ENCODE measurements around the gene NHLRC4. TPM values are rescaled to one million over a fixed set of nuclear protein-coding genes. Genes with fewer than 3 reads are reported as not detected.
A peak's percentile ranks its signal among the peaks of the same experiment; 100 is the strongest.

The NHLRC4 gene
- total RNA-seq (2014; rRNA removed; shearing (Covaris generic)) = 0.34 TPM in 1 of 2 replicates, not detected in the other

GRCh38 chr16:566475-567372 lies at the start of gene NHLRC4:
Gene NHLRC4, plus strand, starts transcription at chr16:567005. Its CDS starts 1,043 bp downstream, at chr16:568048.
- DNase-seq (ENCODE audit: low spot score) = no peak

GRCh38 chr16:518858-519257 lies 47.9 kb upstream of the NHLRC4 start:
- no peak for DNase-seq (ENCODE audit: low spot score)

DNA sequence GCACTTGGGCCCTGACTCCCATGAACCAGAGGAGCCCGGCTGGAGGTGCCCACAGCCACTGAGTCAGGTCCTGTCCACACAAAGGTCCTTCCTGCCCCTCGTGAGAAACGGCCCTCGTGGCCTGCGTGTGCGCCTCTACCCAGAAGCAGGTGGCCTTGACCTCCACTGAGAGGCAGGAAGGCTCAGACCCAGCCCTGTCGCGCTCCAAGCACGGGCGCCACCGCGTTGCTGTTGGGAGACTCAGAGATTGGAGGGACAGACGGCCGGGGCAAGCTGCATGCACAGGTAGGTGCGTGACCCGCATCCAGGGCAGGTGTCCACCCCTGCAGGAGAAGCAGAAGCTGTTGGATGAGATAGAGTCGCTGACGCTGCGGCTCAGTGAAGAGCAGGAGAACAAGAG lies 47.4 kb upstream of the NHLRC4 start:
- DNase-seq (ENCODE audit: low spot score) = no peak

GRCh38 chr16:519841-520687 lies 46.7 kb upstream of the NHLRC4 start:
- DNase-seq (ENCODE audit: low spot score) = no peak

- no peak for DNase-seq (ENCODE audit: low spot score)
Measured at GRCh38 chr16:520847-521246, 46.0 kb upstream of the NHLRC4 start.

- DNase-seq (ENCODE audit: low spot score) = no peak
Measured at GRCh38 chr16:521381-522210, 45.2 kb upstream of the NHLRC4 start.

GRCh38 chr16:522320-523096 lies 44.3 kb upstream of the NHLRC4 start:
- no peak for DNase-seq (ENCODE audit: low spot score)

- no peak for DNase-seq (ENCODE audit: low spot score)
Measured at GRCh38 chr16:523097-523741, 43.6 kb upstream of the NHLRC4 start.

- no peak for DNase-seq (ENCODE audit: low spot score)
Measured at GRCh38 chr16:524274-525040, 42.3 kb upstream of the NHLRC4 start.

GRCh38 chr16:525123-525519 lies 41.7 kb upstream of the NHLRC4 start:
- no peak for DNase-seq (ENCODE audit: low spot score)

DNA sequence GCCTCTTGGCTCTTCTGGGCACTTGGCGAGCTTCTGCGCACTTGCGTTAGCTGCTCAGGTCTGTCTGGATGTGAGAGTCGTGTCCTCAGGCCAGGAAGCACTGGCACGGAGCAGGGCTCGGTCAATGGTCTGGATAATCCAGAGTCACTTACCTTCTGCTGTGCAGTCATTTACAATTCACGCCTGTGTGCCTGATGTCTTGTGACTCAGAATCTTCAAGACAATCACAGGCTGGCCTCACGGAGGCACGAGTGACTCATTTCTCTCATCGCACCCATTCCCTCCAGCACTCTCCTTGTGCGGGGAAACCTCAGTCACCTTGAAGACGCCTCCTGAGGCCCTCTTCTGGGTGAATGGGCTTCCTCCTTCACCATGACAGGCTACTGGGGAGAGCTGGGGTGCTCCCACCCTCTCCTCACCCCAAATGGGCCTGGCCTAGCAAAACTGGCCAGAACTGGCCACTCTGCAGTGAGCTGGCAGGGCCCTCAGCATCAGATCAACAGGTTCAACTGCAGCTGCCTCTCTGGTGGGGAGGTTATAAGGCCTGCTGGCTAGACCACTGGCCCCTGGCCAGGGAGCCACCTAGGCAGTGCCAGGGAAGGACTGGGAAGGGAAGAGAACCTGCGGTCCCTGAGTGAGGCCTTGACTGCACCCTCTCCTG lies 41.2 kb upstream of the NHLRC4 start:
- peak; percentile 96 for DNase-seq (ENCODE audit: low spot score)

- peak; percentile 16 for DNase-seq (ENCODE audit: low spot score)
Measured at GRCh38 chr16:526181-527014, 40.4 kb upstream of the NHLRC4 start.

DNA sequence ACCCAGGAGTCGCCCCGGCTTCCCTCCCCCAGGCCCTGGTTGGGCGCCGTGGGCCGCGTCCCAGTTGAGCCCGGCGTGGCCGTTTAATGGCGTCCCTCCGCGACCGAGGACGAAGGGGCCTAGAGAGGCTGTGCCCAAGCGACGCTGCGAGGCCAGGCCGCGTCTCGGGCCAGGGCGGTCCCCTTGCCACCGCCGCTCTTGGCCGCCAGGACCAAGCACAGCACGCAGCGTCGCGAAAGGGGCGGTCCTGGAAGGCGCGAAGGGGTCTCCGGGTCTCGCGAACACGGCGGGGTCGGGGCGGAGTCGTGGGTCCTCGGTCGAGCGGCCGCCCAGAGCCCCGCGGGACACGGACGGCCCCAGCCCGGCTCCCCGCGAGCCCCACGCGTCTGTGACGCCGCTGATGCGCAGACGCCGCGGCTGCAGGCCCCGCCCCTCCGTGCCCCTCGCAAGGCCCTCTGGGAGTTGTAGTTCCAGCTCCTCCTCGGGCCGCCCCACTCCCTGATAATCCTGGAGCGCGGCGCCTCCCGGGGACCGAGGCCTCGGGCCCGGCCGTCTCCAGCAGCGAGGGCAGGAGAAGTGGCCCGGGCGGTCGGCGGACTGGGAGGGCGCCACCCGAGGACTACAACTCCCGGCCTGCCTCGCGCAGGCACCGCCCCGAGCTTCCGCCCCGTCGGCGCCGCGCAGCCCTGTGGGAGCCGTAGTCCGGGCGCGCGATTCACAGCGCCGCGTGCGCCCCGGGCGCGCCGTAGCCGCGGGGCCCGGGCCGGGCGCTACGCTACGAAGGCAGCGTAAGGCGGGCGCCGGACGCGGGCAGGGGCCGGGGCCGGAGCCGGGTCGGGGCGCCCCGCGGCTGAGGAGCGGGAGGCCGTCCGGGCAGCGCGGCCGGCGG lies 39.5 kb upstream of the NHLRC4 start, which contains the start of gene CAPN15:
Gene CAPN15 (plus strand): TSS at position 698 of the 889 bp plus-strand sequence. CDS start 19,127 bp downstream, outside the sequence.
- DNase-seq (ENCODE audit: low spot score) = peak; percentile 71

DNA sequence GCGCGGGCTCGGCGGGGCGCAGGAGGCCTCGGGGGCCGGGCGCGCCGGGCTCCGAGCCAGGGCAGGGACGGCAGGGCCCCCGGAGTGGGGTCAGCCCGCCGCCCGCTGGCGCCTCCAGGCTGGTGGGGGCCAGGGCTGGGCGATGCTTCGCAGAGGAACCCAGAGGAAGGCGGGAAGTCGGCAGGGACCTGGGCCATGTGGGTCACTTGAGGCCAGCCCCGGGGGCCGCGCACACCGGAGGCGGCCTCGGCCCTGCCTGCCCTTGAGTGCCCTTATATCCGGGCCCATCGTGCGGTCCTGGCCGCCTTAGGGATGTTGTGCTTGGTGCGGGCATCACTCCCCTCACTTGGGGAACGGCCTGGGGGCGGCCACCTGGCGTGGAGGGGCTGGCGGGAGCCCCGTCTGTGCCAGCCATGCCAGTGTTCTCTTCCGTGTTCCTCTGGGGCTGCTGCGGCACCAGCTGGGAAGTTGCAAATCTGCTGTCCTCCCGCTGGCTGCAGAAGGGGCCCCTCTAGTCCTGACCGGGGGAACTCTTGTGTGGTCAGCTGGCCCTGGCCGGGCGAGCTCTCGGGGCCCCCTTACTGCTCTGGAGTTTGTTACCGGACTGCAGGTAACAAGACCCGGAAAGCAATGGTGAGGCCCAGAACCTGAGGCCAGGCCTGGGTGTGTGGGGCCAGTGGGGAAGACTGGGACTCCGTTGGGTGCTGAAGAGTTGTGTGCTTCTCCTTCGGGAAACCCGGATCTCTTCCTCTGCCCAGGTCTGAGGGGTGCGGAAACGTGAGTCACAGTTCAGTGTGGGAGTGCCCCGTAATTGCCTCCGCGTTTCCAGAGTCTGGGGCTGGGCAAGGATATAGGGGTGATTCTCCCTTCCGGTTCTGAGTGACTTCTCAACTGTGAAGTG lies 38.4 kb upstream of the NHLRC4 start:
- peak; percentile 88 for DNase-seq (ENCODE audit: low spot score)

GRCh38 chr16:529012-529575 lies 37.7 kb upstream of the NHLRC4 start:
- DNase-seq (ENCODE audit: low spot score) = peak; percentile 28
